ENCODE data around the gene TMTC2.

Gene TMTC2

GRCh38 chr12:82848845-82849244 is 162.1 kb downstream of the TMTC2 start:
- no peak for DNase-seq

- no peak for DNase-seq
Observed at GRCh38 chr12:82852529-82852928, 165.8 kb downstream of the TMTC2 start.

- no peak for DNase-seq
Observed at GRCh38 chr12:82855872-82856271, 169.2 kb downstream of the TMTC2 start.

- DNase-seq: no peak
Observed at GRCh38 chr12:82857276-82857675, 170.6 kb downstream of the TMTC2 start.

GRCh38 chr12:82857911-82858533 is 171.3 kb downstream of the TMTC2 start:
- DNase-seq: no peak

GRCh38 chr12:82858534-82858917 is 171.8 kb downstream of the TMTC2 start:
- DNase-seq: no peak

GRCh38 chr12:82862069-82862841 is 175.5 kb downstream of the TMTC2 start:
- DNase-seq: no peak

GRCh38 chr12:82862876-82863649 is 176.4 kb downstream of the TMTC2 start:
- no peak for DNase-seq

GRCh38 chr12:82866227-82866775 is 179.6 kb downstream of the TMTC2 start:
- no peak for DNase-seq

- DNase-seq: no peak
Observed at GRCh38 chr12:82866946-82867345, 180.2 kb downstream of the TMTC2 start.

GRCh38 chr12:82867762-82868500 is 181.2 kb downstream of the TMTC2 start:
- DNase-seq: no peak

GRCh38 chr12:82870771-82871377 is 184.2 kb downstream of the TMTC2 start:
- DNase-seq: no peak

GRCh38 chr12:82872088-82872487 is 185.4 kb downstream of the TMTC2 start:
- DNase-seq: no peak

- DNase-seq: no peak
Observed at GRCh38 chr12:82873309-82873708, 186.6 kb downstream of the TMTC2 start.

GRCh38 chr12:82873951-82874350 is 187.2 kb downstream of the TMTC2 start:
- no peak for DNase-seq

GRCh38 chr12:82874945-82875344 is 188.2 kb downstream of the TMTC2 start:
- DNase-seq: no peak

- DNase-seq: no peak
Observed at GRCh38 chr12:82876075-82876474, 189.4 kb downstream of the TMTC2 start.

- DNase-seq: no peak
Observed at GRCh38 chr12:82877963-82878362, 191.3 kb downstream of the TMTC2 start.

GRCh38 chr12:82880442-82880901 is 193.8 kb downstream of the TMTC2 start:
- no peak for DNase-seq

GRCh38 chr12:82883394-82884355 is 197.0 kb downstream of the TMTC2 start:
- no peak for DNase-seq

Data from NCI-H2107 (cell line).